Fibroblast of lung (primary cell): Measurements from ENCODE around the gene NAB1.
"Not testable (repeated sequence)": the region's sequence is repeated elsewhere in the genome, so short reads cannot be mapped to it uniquely, and the experiment has no call there.

ENCODE experiments used
- EZH2 ChIP-seq: IDR thresholded peaks from 2 replicates; pipeline ENCODE4 v1.5.1; 2012; ENCODE audit warnings: low read length, control low read depth, mild to moderate bottlenecking; ENCODE audit errors: missing control alignments
- TF ChIP-seq, protein P1 (sequence below), 2 donors: IDR thresholded peaks in 1 of 2; conservative IDR thresholded peaks in 1 of 2; 1 replicate in 1 of 2; 2 replicates in 1 of 2; pipeline ENCODE4 v1.5.1; 2011 to 2012; ENCODE audit warnings: low read length in 2 of 2, control low read depth in 1 of 2, inconsistent platforms in 1 of 2, low read depth in 1 of 2, mild to moderate bottlenecking in 1 of 2

DNA sequence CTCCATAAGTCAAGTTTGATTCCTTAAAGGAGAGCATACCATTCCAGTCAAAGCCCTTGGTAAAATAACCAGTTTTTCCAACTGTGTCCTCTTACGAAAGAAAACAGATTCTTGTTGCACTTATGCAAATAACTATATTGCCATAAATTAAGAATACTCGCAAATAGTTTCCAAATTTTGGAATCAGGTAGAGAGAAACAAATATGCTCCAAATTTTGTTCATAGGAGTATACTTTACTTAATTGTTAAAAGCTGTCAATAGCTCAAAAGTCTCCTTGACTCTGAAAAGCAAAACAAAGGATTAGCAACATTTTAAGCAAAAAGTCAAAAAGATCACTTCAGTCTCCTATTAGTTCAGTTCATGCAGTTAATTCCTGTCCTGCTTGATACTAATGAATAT lies 38.4 kb upstream of the NAB1 start:
- TF ChIP-seq, protein P1, sequence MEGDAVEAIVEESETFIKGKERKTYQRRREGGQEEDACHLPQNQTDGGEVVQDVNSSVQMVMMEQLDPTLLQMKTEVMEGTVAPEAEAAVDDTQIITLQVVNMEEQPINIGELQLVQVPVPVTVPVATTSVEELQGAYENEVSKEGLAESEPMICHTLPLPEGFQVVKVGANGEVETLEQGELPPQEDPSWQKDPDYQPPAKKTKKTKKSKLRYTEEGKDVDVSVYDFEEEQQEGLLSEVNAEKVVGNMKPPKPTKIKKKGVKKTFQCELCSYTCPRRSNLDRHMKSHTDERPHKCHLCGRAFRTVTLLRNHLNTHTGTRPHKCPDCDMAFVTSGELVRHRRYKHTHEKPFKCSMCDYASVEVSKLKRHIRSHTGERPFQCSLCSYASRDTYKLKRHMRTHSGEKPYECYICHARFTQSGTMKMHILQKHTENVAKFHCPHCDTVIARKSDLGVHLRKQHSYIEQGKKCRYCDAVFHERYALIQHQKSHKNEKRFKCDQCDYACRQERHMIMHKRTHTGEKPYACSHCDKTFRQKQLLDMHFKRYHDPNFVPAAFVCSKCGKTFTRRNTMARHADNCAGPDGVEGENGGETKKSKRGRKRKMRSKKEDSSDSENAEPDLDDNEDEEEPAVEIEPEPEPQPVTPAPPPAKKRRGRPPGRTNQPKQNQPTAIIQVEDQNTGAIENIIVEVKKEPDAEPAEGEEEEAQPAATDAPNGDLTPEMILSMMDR (conservative IDR thresholded peaks at IDR 0.05 in 1 of 2, IDR thresholded peaks at IDR 0.05 in 1 of 2; ENCODE audit: low read depth in 1 of 2, low read length in 2 of 2) = not testable (repeated sequence)
- TF ChIP-seq EZH2 = not testable (repeated sequence)
